ENCODE measurements around the gene QRFP.

Gene QRFP

GRCh38 chr9:130934246-130934645 is 37.6 kb upstream of the QRFP start:
- in situ Hi-C loops (cut with MboI; ENCODE audit: low sequenced_read_pairs): no loop called here

- in situ Hi-C loops (cut with MboI; ENCODE audit: low sequenced_read_pairs): no loop called here
Observed at GRCh38 chr9:130933114-130934046, 36.8 kb upstream of the QRFP start.

- in situ Hi-C loops (cut with MboI; ENCODE audit: low sequenced_read_pairs): no loop called here
Observed at GRCh38 chr9:130932255-130933079, 35.9 kb upstream of the QRFP start.

GRCh38 chr9:130931508-130932254 is 35.1 kb upstream of the QRFP start:
- in situ Hi-C loops (cut with MboI; ENCODE audit: low sequenced_read_pairs): no loop called here

GRCh38 chr9:130930804-130931349 is 34.3 kb upstream of the QRFP start:
- in situ Hi-C loops (cut with MboI; ENCODE audit: low sequenced_read_pairs): no loop called here

GRCh38 chr9:130930132-130930803 is 33.7 kb upstream of the QRFP start:
- in situ Hi-C loops (cut with MboI; ENCODE audit: low sequenced_read_pairs): no loop called here

- in situ Hi-C loops (cut with MboI; ENCODE audit: low sequenced_read_pairs): no loop called here
Observed at GRCh38 chr9:130929571-130930038, 33.0 kb upstream of the QRFP start.

- in situ Hi-C loops (cut with MboI; ENCODE audit: low sequenced_read_pairs): no loop called here
Observed at GRCh38 chr9:130927995-130928900, 31.6 kb upstream of the QRFP start.

GRCh38 chr9:130927338-130927737 is 30.7 kb upstream of the QRFP start:
- in situ Hi-C loops (cut with MboI; ENCODE audit: low sequenced_read_pairs): no loop called here

GRCh38 chr9:130925050-130925678 is 28.6 kb upstream of the QRFP start:
- in situ Hi-C loops (cut with MboI; ENCODE audit: low sequenced_read_pairs): no loop called here

GRCh38 chr9:130924448-130924788 is 27.8 kb upstream of the QRFP start:
- in situ Hi-C loops (cut with MboI; ENCODE audit: low sequenced_read_pairs): no loop called here

- in situ Hi-C loops (cut with MboI; ENCODE audit: low sequenced_read_pairs): no loop called here
Observed at GRCh38 chr9:130923611-130924447, 27.2 kb upstream of the QRFP start.

- in situ Hi-C loops (cut with MboI; ENCODE audit: low sequenced_read_pairs): no loop called here
Observed at GRCh38 chr9:130922893-130923610, 26.4 kb upstream of the QRFP start.

GRCh38 chr9:130921989-130922892 is 25.6 kb upstream of the QRFP start:
- in situ Hi-C loops (cut with MboI; ENCODE audit: low sequenced_read_pairs): no loop called here

- in situ Hi-C loops (cut with MboI; ENCODE audit: low sequenced_read_pairs): no loop called here
Observed at GRCh38 chr9:130921300-130921988, 24.8 kb upstream of the QRFP start.

Data from HL-60/S4 (cell line).